Stimulated activated CD4-positive, alpha-beta T cell treated with anti-CD3 and anti-CD28 coated beads, Interleukin-4, amount 100 ng/mL, for 24 hours (primary cell): Measurements from ENCODE around the gene DHRS4.
"Not testable (repeated sequence)": the region's sequence is repeated elsewhere in the genome, so short reads cannot be mapped to it uniquely, and the experiment has no call there.

ENCODE experiments used
- DNase-seq: peaks from one replicate; pipeline ENCODE4 v3.0.0-alpha.2; 2020

The DHRS4 gene

GRCh38 chr14:23941669-23942068 lies 11.9 kb upstream of the DHRS4 start:
- DNase-seq = no peak

GRCh38 chr14:23942587-23942986 lies 11.0 kb upstream of the DHRS4 start:
- no peak for DNase-seq

GRCh38 chr14:23949069-23949468 lies 4.5 kb upstream of the DHRS4 start:
- not testable (repeated sequence) for DNase-seq

DNA sequence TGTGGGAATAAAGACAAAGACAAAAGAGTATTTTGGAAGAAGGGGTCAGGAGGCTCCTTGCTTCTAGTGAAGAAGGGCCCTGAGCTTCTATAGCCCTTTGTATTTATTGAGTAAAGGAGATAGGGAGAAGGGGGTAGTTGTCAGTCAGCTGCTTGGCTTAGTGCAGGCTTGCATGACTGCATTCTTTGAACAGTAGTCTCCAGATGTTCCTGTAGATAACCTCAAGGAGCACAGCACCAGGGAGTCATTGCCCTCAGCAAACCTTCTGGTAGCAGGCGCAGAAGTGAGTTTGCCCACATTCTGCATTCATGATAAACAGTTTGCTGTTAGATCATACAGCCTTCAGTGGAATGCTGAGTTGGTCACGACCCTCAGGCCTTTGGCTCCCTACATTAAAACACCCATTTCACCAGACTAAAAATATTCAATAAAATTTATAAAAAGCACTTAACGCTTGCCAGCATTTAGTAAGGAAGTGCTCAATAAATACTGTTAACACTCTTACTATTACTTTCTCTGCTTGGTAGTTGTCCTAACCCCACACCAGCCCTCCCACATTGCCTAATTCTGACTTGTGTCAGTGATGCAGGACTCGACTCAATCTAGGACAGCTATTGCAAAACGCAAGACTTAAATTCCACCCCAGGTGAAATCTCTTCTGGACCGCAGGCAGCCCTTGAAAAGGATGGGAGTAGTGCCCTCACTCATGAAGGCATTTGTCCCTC lies 3.0 kb upstream of the DHRS4 start:
- DNase-seq = no peak

DNA sequence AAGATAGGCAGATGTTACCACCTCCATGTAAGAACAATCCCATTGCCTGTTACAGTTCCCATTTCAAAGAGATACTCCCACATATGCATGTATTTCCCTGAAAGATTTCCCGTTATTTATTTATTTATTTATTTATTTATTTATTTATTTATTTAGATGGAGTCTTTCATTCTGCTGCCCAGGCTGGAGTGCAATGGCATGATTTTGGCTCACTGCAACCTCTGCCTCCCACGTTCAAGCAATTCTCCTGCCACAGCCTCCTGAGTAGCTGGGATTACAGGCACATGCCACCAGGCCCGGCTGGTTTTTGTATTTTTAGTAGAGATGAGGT lies 2.5 kb upstream of the DHRS4 start:
- DNase-seq = not testable (repeated sequence)

DNA sequence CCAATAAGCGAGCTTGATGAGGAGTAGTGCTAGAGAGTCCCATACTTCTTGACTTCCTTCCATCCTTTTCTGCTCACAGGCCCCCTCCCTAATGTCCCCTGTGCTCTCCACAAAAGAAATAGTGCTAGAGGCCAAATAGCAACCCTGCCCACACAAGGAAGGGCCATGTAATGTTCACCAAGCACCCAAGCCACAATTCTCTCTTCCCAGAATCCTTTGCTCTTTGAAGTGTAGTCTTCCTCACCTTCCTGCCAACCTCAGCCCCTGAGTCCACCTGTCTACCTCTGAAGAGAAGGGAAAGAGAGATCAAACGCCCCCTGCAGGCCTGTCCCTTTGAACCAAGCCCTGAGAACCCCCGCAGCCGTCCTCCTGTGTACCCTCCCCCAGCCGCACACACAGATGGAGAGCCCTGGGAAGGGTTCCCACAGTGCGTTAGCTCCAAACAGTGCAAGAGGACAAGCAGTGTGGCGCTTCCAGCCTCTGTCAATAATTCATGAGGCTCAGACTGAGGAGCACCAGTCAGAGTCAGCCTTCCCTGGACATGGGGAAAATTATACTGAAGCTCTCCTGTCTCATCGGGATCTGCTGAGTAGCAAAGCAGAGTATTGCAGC lies 1.9 kb upstream of the DHRS4 start:
- DNase-seq = no peak

GRCh38 chr14:23953116-23953463 lies 480 bp upstream of the DHRS4 start:
- DNase-seq = not testable (repeated sequence)

DNA sequence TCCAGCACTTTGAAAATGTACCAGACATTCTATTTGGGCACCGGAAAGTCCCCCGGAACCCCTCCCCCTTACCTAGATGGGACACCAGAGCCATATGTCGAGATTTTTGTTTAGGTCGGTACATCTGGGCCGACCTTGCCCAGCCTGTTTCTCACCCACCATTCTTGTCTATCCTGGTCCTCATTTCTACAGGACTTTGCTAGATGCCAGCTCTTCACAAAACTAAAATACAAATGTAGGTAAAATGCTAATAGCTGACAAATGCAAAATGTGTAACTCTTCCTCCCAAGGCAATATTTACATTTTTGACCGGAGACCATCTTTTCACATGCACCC lies 677 bp downstream of the DHRS4 start:
- not testable (repeated sequence) for DNase-seq

DNA sequence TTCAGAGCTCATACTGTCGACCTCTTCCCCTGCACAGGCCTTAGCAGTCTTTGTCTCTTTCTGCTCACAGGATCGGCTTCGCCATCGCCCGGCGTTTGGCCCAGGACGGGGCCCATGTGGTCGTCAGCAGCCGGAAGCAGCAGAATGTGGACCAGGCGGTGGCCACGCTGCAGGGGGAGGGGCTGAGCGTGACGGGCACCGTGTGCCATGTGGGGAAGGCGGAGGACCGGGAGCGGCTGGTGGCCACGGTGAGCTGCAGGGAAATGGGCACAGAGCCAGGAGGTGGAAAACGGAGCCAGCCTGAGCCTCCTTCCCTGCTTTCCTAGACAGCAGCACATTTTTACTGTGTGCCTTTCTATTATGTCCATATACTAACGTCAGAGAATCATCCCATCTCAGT lies 1.4 kb downstream of the DHRS4 start:
- DNase-seq = not testable (repeated sequence)

DNA sequence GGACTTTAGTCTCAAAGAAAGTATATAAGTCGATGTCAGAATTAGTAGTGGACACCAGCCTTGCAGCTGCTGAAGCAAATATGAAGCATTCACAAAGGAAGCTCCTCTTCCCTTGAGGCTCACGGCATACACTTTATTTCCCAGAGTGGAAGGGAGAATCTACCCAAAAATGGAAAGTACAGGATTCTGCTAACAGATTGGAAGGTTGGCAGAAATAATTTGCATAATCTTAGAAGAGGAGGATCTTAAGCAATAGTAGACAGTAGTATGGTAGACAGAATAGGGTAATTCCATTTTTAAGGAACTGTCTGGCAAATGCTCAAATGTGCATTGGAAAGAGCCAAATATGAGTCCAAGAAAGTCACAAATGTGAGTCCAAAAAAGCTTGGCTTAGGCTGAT lies 2.2 kb downstream of the DHRS4 start:
- not testable (repeated sequence) for DNase-seq

DNA sequence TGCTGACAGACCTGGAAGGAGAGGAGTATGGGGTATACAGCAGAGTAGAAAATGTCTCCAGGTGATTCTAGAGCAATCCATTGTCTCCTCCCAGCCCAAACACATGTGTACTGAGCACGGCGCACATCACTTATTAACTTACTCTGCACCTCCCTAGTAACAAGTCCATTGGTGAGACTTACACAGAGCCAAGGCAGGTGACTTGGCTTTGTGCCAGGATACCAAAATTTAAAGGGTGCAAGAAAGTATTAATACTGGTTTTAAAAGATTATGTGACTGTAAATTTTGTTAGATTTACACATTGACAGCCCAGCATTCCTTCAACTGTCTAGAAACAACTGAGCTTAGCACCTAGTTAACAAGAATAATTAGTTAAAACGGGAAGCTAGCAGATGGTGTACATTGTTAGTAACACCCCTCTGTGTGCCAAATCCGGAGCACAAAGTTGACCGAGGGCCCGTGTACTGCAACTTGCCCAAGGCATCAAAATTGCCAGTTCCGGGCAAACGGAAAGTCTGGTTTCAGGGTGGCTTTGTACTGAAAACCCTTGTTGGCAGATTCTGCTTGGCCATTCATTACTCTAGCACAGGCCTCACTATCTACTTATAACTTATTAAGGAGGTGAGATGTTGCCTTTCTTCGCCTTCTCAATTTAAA lies 4.5 kb downstream of the DHRS4 start:
- DNase-seq = not testable (repeated sequence)

DNA sequence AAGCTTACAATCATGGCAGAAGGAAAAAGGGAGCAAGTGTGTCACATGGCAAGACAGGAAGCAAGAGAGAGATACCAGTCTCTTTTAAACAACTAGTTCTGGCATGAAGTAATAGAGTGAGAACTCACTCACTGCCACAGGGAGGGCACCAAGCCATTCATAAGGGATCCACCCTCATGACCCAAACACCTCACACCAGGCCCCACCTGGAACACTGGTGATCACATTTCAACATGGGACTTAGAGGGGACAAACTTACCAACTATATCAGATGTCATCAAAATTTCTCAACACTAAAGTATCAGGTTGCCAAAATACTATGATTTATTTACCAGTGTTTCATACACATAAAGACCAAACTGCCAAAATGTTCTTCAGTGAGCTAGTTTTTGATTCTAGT lies 7.3 kb downstream of the DHRS4 start:
- not testable (repeated sequence) for DNase-seq

GRCh38 chr14:23961704-23962103 lies 8.1 kb downstream of the DHRS4 start:
- not testable (repeated sequence) for DNase-seq

DNA sequence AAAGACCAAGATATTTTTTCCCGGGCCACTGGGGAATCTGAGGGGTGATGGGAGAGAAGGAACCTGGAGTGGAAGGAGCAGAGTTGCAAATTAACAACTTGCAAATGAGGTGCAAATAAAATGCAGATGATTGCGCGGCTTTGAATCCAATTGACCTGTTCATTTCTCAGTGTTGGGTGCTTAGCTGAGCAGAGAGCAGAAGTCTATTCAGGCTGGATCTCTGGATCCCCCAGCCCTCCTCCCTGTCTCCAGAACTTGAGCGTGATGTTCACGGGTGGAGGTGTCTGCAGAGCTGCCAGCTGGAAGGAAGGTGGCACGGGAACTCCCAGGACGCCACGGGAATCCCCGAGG lies 15.5 kb downstream of the DHRS4 start:
- not testable (repeated sequence) for DNase-seq

DNA sequence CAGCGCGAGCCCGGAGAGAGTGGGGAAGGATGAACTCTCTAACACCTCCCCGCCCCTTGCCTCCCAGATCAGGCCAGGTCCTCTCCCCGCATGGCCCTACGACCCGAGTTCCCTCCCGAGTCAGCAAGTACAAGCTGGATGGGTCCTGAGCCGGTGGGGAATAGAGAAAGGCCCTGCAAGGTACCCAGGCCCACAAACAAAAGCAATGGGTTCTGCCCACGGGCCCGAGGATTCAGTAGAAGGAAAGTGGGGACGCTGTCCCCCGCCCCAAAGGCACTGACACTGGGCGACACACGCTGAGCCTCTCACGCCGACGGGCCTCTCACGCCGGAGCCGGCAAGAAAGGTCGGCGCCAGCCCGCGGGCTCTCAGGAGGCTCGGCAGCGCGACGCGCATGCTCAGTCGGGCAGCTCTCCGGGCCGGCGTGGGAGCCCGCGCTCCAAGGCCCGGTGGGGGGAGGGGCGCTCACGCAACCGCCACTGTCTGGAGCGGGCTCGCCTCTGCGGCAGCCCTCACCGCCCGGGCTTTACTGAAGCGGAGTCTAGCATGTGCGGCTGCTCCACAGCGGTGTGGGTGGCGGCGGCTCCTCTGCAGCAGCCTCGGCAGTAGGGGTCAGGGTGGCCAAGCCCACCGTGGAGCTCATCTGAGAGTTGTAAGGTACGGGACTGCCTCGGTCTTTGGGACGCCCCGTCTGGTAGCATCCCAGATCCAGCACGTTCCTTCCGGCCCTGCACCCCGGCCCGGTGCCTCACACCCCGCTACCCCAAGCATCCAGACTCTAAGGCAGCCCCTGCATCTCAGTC lies 16.1 kb downstream of the DHRS4 start:
- peak; percentile 74 for DNase-seq

DNA sequence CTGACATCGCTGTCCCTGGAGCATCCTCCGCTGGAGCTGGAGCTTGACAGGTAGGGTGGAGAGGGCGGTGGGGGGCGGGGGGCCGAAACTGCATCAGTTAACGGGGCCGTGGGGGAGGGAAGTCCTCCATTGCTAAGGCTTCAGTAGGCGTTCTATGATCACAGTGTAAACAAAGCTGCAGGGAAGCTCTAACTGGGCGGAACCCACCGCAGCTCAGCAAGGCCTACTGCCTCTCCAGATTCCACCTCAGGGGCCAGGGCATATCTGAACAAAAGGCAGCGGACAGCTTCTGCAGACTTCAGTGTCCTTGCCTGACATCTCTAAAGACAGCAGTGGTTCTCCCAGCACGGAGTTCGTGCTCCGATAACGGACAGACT lies 16.7 kb downstream of the DHRS4 start:
- DNase-seq = not testable (repeated sequence)

DNA sequence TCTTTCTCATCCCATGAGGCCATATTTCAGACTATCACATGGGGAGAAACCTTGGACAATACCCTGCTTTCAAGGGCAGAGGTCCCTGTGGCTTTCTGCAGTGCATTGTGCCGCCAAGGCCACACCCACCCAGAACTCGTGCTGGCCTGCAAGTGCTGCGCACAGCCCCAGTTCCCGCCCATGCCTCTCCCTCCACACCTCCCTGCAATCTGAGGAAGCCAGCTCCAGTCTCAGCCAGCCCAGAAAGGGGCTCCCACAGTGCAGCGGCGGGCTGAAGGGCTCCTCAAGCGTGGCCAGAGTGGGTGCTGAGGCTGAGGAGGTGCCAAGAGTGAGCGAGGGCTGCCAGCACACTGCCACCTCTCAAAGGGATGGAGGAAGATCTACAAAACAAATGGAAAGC lies 19.6 kb downstream of the DHRS4 start:
- DNase-seq = not testable (repeated sequence)

- DNase-seq = not testable (repeated sequence)
These were observed 20.5 kb downstream of the DHRS4 start for GRCh38 chr14:23974041-23974440.

DNA sequence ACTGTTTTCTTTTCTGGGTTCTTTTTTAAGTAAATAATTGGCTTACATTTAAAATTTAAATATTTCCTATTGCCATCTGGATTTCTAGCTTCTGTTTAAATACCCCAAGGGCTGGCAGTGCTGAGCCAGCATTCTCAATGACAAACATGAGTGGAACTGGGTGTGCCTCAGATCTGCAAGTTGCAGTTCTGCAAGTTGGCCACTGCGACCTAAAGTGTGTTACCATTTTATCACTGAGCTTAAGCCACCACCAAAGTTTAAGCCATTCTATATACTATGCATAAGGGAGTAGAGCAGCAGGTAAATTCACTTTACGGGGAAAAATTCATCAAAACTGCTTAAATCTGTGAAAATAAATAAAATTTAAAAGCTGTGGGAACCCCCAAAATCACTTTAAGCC lies 23.6 kb downstream of the DHRS4 start:
- not testable (repeated sequence) for DNase-seq

GRCh38 chr14:23981951-23982813 lies 28.6 kb downstream of the DHRS4 start:
- DNase-seq = not testable (repeated sequence)

GRCh38 chr14:23984891-23985602 lies 31.5 kb downstream of the DHRS4 start:
- no peak for DNase-seq

DNA sequence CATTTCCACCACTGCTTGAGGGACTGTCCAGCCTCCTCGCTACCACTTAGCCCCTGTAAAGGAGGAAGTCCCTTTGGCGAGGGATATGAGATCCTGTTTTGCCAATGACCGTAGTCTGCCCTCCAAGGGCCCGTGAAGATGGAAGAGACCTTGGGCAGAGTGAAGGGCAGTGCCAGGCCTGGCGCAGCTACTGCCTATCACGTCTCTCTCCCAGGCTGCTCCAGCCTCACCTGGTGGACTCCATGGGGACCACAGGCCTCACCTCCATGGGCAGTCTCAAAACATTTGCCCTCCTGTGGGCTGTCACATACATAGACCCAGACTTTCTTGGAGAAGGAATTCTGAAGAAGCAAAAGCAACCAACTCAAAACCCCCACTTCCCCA lies 34.6 kb downstream of the DHRS4 start:
- DNase-seq = not testable (repeated sequence)
